Ishikawa (cell line): ENCODE data around the gene MYH3.
A peak's percentile ranks its signal among the peaks of the same experiment; 100 is the strongest.

Experiments
- CEBPB ChIP-seq: IDR thresholded peaks from 2 replicates; pipeline ENCODE4 v1.6.1; 2012
- CREB1 ChIP-seq: IDR thresholded peaks from 2 replicates; pipeline ENCODE4 v1.6.1; 2012; ENCODE audit warnings: low read depth
- EGR1 ChIP-seq: IDR thresholded peaks from 2 replicates; pipeline ENCODE4 v1.6.1; 2012
- EP300 ChIP-seq: IDR thresholded peaks from 2 replicates; pipeline ENCODE4 v1.6.1; 2012; ENCODE audit warnings: borderline replicate concordance
- FOXM1 ChIP-seq: IDR thresholded peaks from 2 replicates; pipeline ENCODE4 v1.6.1; 2012; ENCODE audit warnings: low read depth, borderline replicate concordance
- MAX ChIP-seq: IDR thresholded peaks from 2 replicates; pipeline ENCODE4 v1.6.1; 2012
- NFIC ChIP-seq: IDR thresholded peaks from 2 replicates; pipeline ENCODE4 v1.6.1; 2012
- RAD21 ChIP-seq: IDR thresholded peaks from 2 replicates; pipeline ENCODE4 v1.6.1; 2012; ENCODE audit warnings: low read depth
- REST ChIP-seq: IDR thresholded peaks from 2 replicates; pipeline ENCODE4 v1.6.1; 2012; ENCODE audit warnings: low read depth, mild to moderate bottlenecking
- TAF1 ChIP-seq: IDR thresholded peaks from 2 replicates; pipeline ENCODE4 v1.6.1; 2012; ENCODE audit warnings: low read depth, mild to moderate bottlenecking
- TCF12 ChIP-seq: IDR thresholded peaks from 2 replicates; pipeline ENCODE4 v1.6.1; 2012; ENCODE audit warnings: low read depth
- TEAD4 ChIP-seq: IDR thresholded peaks from 2 replicates; pipeline ENCODE4 v1.6.1; 2012
- USF1 ChIP-seq: IDR thresholded peaks from 2 replicates; pipeline ENCODE4 v1.6.1; 2012
- YY1 ChIP-seq: IDR thresholded peaks from 2 replicates; pipeline ENCODE4 v1.6.1; 2012; ENCODE audit warnings: low read depth
- ZBTB7A ChIP-seq: IDR thresholded peaks from 2 replicates; pipeline ENCODE4 v1.6.1; 2012; ENCODE audit warnings: low read depth

The MYH3 gene

GRCh38 chr17:10606110-10606509 is 51.0 kb downstream of the MYH3 start:
- TF ChIP-seq ZBTB7A (no peak), CREB1 (no peak), MAX (no peak), CEBPB (no peak), NFIC (no peak), TEAD4 (no peak), USF1 (no peak), TCF12 (no peak), EGR1 (no peak), TAF1 (no peak), EP300 (no peak)

GRCh38 chr17:10605221-10605783 is 51.8 kb downstream of the MYH3 start:
- TF ChIP-seq MAX (no peak), TEAD4 (no peak), TAF1 (no peak), NFIC (no peak), EGR1 (no peak), CEBPB (no peak)

GRCh38 chr17:10604521-10604920 is 52.6 kb downstream of the MYH3 start:
- TF ChIP-seq NFIC (no peak), CREB1 (no peak), USF1 (no peak), EGR1 (no peak), TEAD4 (no peak), MAX (no peak), CEBPB (no peak), RAD21 (no peak), REST (no peak), YY1 (no peak), EP300 (no peak), TCF12 (no peak), FOXM1 (no peak), ZBTB7A (no peak)

GRCh38 chr17:10603931-10604330 is 53.2 kb downstream of the MYH3 start:
- TF ChIP-seq MAX (no peak), USF1 (no peak), CEBPB (no peak)

- TF ChIP-seq TCF12 (no peak), ZBTB7A (no peak), TEAD4 (0 out of 2 replicates have a peak, but pooled peaks have one; percentile 17), NFIC (0 out of 2 replicates have a peak, but pooled peaks have one; percentile 24), REST (no peak)
Measured at GRCh38 chr17:10600571-10600970, 56.5 kb downstream of the MYH3 start.

GRCh38 chr17:10598621-10599020 is 58.5 kb downstream of the MYH3 start:
- TF ChIP-seq USF1, result no peak
- TF ChIP-seq TAF1, result no peak
- no peak for TF ChIP-seq EGR1
